GM12891 (cell line): ENCODE results near the gene PEMT.

ENCODE experiments used
- DNase-seq: peaks from one replicate; pipeline ENCODE4 v3.0.0; 2011; ENCODE audit warnings: low spot score; ENCODE audit not compliant: insufficient read length
- FAIRE-seq: peaks from 2 replicates; lab custom pipeline; 2011; peaks lifted over from hg19 to GRCh38; lab: Jason Lieb, UNC
- PAX5 ChIP-seq: IDR thresholded peaks from 2 replicates; pipeline ENCODE4 v1.6.1; 2011; ENCODE audit warnings: low read length, moderate library complexity, mild to moderate bottlenecking; ENCODE audit not compliant: insufficient read depth, severe bottlenecking
- POLR2A ChIP-seq: IDR thresholded peaks from 2 replicates; pipeline ENCODE4 v1.6.1; 2011; ENCODE audit warnings: low read depth, low read length, control low read depth
- POLR2AphosphoS5 ChIP-seq: IDR thresholded peaks from 2 replicates; pipeline ENCODE4 v1.6.1; 2011; ENCODE audit warnings: low read depth, low read length, control low read depth
- POU2F2 ChIP-seq: IDR thresholded peaks from 2 replicates; pipeline ENCODE4 v1.6.1; 2011; ENCODE audit warnings: low read depth, mild to moderate bottlenecking, control low read depth, low read length, moderate library complexity
- SPI1 ChIP-seq: IDR thresholded peaks from 2 replicates; pipeline ENCODE4 v1.6.1; 2011; ENCODE audit warnings: low read depth, low read length, control low read depth
- TAF1 ChIP-seq: IDR thresholded peaks from 2 replicates; pipeline ENCODE4 v1.6.1; 2011; ENCODE audit warnings: low read depth, low read length, control low read depth

PEMT gene

DNA sequence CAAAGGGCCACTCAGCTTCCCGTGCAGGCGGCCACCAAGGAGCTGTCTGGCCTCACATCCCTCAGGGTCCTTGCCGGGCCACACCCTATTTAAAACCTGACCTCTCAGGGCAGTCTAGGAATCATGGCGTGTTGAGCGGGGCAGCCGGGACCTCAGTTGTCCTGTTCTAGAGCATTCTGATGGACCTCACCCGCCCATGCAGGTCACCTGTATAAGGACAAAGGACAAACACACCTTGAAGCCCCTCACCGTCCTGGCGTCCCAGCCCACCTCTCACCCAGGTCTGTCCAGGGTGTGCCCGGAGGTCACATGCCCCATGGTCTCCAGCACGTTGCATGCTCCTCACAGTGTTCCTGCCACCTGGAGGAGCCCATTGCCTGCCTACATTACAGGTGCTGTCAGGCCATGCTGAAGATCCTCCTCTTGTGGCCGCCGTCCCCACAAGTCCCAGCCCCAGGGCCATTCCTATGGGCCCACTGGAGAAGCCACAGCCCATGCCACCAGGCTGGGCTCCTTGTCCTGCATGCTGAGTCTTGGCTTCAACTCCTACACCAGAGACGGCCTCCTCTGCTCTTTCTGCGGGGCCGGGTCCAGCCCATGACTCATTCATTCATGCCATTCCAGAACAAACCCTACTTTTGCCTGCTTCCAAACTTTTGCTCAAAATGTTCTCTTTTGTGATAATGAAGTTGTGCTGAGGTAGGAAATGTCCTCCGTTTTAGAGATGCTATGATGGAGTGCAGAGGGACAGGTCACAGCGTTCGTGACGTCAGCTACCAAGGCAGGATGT is 46.3 kb downstream of the PEMT start:
- FAIRE-seq (no peak), DNase-seq (no peak)
- TF ChIP-seq POLR2A (no peak), SPI1 (no peak), POLR2AphosphoS5 (no peak)

- DNase-seq, result no peak
- TF ChIP-seq POU2F2 (no peak), POLR2AphosphoS5 (no peak), SPI1 (no peak), TAF1 (no peak), PAX5 (no peak), POLR2A (no peak)
- FAIRE-seq, result no peak
Measured at GRCh38 chr17:17542906-17543635, 48.4 kb downstream of the PEMT start.

DNA sequence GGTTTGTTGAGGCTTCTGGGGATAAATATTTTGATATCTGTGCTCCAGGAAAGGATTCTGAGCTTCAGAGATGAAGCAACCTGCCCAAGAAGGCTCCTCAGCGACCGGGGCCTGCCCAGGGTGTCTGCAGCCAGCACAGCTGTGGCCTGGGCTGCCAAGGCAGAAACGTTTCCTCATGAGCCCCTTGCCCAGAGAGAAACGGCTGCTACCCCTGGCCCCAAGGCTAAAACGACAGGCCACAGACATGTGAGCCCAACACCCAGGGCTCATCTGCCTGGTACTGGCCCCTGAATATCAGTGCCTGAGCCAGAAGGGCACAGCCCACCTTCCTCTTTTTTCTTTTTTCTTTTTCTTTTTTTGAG is 49.9 kb downstream of the PEMT start:
- DNase-seq (no peak), FAIRE-seq (no peak)
- TF ChIP-seq POU2F2 (no peak), POLR2A (no peak), POLR2AphosphoS5 (no peak), TAF1 (no peak), SPI1 (no peak), PAX5 (no peak)

DNA sequence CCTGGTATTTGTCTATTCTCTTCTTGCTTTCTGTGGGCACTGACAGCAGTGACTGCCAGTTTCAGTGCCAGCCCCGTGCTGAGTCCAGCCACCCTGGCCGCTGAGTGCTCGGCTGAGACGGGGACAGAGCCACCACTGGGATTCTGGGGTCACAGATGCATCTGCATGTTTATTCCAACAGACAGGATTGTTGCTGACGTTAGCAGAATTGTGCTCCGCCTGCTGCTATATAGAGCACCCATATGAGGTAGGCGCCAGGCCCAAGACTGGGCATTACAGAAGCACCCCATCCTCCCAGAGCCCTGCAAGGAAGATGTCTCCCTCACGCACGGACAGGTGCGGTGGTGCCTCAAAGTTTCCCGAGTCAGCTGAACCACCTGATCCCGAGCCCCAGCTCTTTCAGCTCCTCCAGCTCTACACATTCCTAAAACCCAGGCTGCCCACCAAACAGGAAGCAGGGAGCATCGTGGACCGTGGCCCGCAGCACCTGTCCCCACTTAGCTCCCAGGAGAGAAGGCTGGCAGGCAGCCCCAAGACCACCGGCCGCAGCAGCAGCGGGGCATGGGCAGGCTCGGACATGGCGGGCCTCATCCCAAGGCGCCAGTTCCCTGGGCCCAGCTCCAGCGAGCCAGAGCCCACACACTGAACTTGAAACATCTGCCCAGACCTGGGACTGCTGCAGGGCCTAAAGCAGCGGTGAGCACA is 50.4 kb downstream of the PEMT start:
- TF ChIP-seq SPI1, result no peak
- no peak for TF ChIP-seq POU2F2
- no peak for TF ChIP-seq TAF1
- no peak for TF ChIP-seq POLR2AphosphoS5
- TF ChIP-seq POLR2A, result no peak
- no peak for TF ChIP-seq PAX5
- no peak for FAIRE-seq
- DNase-seq, result no peak

- DNase-seq (no peak), FAIRE-seq (no peak)
- no peak for TF ChIP-seq TAF1
- TF ChIP-seq SPI1, result no peak
- no peak for TF ChIP-seq POLR2AphosphoS5
Measured at GRCh38 chr17:17540278-17540906, 51.1 kb downstream of the PEMT start.

DNA sequence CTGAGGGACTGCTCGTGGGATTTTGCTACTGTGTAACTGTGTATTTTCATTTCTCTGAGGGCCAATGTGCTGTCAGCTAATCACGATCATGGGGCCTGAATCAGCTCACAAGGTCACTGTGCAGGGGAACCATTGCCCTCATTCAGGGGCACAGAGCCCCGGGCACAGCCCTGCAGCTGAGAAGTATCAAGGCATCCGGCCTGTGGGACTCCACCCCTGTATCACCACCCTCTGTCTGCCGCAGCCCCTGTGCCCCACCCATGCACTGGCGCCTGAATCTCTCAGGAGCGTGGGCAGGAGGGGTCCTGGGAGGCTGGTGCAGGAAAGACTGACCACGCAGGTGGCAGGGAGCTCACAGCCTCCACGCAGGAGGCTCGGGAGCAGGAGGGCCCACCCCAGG is 51.9 kb downstream of the PEMT start:
- DNase-seq, result no peak
- no peak for FAIRE-seq
- TF ChIP-seq TAF1, result no peak
- no peak for TF ChIP-seq SPI1
- no peak for TF ChIP-seq POLR2A
- no peak for TF ChIP-seq PAX5
- no peak for TF ChIP-seq POLR2AphosphoS5
- no peak for TF ChIP-seq POU2F2

DNA sequence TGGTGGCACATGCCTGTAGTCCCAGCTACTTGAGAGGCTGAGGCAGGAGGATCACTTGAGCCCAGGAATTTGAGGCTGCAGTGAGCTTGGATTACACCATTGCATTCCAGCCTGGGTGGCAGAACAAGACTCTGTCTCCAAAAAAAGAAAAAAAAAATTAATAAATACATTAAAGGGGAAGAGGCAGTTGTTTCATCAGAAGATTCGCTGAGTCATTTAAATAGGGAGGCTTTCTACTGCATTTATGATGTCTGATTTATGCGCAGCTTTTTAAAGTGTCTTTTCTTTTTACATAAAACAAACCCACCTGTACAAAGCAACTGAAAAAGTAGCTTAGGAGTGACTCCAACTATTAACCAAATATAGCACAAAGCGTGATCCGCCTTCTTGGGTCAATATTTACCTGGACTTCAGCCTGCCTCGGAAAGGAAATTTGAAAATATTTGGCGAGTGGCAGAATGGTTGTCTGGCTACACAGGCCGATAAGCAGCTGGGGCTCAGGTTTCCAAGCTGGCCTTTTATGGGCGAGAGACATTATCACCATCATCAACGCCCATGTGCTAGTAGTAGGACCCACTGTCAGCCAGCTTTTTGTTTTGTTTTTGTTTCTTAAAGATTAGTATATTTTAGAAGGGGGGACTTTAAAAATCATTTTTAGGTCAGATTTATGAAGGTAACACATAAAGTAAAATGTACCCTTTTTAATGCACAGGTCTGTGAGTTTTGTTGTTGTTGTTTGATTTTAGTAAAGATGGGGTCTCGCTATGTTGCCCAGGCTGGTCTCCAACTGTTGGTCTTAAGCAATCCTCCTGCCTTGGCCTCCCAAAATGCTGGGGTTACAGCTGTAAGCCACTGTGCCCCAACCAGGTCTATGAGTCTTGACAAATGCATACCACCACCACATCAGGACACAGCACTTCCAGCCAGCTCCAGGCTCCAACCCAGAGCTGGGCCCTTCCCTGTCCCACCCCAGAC is 52.8 kb downstream of the PEMT start:
- no peak for TF ChIP-seq SPI1
- no peak for TF ChIP-seq POLR2A
- no peak for TF ChIP-seq POLR2AphosphoS5
- TF ChIP-seq TAF1, result no peak
- TF ChIP-seq PAX5, result no peak
- TF ChIP-seq POU2F2, result no peak
- FAIRE-seq (no peak), DNase-seq (no peak)

DNA sequence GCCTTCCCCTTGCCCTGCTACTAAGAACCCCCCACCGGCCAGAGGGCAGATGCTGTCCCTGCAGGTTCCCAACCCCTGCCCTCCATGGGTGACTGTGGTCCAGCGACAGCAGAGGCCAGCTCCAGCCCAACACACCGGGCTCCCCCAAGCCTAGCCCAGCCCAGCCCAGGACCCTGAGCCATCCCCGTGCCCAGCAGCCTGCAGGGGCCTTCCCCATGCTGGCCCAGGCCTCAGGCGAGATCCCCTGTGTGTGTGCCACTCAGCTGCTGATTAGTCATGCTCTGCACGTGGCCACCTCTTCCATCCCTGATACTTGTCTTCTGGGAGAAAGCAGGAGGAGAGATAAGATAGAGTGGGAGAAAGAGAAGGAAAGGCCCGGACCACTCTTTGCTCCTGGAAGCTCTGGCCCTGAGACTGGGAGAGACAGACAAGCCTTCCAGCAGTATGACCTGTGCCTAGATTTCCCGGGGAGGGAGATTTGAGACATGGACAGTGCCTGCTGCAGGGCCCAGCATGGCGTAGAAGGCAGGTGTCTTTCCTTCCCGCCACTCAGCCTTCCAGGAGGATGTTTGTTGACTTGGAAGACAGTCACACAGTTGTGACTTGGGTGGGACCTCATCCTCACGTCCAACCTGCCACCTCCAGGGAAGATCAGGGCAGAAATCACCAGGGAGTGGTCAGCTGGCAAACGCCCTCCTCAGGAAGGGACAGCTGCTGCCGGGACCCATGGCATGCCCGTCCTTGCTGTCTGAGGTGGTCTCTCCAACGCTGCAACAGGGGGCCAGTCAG is 54.0 kb downstream of the PEMT start:
- no peak for TF ChIP-seq POLR2A
- TF ChIP-seq POU2F2, result no peak
- TF ChIP-seq POLR2AphosphoS5, result no peak
- TF ChIP-seq SPI1, result no peak
- no peak for TF ChIP-seq TAF1
- TF ChIP-seq PAX5, result no peak
- DNase-seq (no peak), FAIRE-seq (no peak)
